T-helper 2 cell treated with Interferon-gamma antibody and Interleukin-4, amounts not matched to agents 100 ng/mL and 5 ng/mL, for 36 hours (primary cell): ENCODE results near the gene HS6ST1. TPM values are rescaled to one million over a fixed set of nuclear protein-coding genes. Genes with fewer than 3 reads are reported as not detected.
"Not testable (repeated sequence)": the region's sequence is repeated elsewhere in the genome, so short reads cannot be mapped to it uniquely, and the experiment has no call there.

Source experiments
- intact Hi-C: fragments of 100-400 bp; cut with micrococcal nuclease; formaldehyde crosslinking; loops from one replicate; pipeline ENCODE4 v1.15.1; 2023
- total RNA-seq: library from RNA; stranded (reverse); gene quantifications from 2 replicates; pipeline ENCODE4 v1.2.3, GENCODE V29; 2022

HS6ST1 gene
- total RNA-seq, 1 donor from 2014 or later: 14.7 TPM

DNA sequence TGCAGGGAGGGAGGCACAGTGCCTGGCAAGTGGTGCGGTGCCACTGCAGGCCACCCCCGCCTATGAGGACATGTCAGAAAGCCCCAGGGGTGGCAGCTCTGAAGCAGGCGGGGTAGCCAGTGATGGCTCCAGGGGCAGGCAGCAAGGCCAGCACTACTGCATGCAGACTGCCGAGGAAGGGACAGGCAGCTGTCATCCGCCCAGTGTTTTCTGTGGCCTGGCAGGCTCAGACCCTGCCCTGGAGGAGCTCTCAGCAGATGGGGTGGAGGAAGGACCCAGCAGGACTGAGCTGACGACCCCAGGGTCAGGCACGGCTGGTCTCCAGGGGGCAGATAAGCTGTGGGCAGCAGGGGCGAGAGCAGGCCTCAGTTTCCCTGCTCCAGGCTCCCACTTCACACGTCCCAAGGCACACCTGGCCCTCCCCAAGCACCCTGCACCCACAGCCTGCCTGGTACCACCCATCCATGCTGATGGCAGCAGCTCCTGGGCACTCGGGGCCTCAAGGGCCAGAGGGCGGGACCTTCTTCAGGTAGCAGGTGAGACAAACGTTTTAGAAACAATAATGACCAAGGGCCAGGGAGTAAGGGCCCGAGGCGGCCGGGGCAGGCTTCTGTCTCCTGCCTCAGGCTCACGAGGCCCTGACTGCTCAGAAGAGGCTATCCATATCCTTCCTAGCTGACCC lies 48.5 kb downstream of the HS6ST1 start:
- intact Hi-C loops: no loop called here

DNA sequence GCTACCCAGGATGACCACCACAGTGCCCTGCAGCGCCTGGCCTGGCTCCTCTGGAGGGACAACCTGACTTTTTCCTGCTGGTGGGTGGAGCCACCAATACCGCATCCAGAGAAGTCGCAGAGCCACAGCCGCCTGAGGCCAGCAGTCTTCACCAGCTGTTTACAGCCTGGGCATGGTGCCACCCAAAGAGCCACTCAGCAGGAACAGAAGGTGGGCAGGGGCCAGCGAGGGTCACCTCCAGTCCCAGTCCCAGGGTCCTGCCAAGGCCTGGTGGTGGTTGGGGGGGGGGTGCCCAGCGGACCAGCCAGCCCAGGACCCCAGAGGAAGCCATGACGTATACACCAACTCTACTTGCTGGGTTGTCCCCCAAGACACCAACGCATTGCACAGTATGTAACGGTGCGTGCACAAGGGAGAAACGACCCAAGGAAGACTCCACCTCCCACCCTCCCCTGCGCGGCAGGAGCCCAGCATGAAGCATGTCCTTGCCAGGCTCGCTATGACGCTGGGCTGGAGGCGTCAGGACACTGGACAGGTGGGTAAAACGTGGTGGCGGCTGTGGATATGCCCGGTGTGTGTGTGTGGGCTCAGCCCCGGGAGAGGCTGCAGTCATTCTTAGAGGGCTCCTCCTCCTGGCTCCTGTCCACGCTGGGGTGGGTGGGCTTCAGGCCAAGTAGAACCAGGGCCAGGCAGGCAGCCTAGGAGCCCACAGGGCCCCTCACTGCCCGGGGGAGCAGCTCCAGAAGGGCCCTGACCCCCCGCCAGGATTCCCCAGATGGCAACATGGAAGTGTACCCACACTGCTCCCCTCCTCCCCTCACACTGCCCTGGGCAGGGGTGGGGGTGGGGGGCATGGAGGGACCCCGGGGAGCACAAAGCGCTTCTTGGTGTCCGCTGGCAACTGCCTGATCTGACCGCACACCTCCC lies 49.3 kb downstream of the HS6ST1 start:
- intact Hi-C loops: no loop called here

DNA sequence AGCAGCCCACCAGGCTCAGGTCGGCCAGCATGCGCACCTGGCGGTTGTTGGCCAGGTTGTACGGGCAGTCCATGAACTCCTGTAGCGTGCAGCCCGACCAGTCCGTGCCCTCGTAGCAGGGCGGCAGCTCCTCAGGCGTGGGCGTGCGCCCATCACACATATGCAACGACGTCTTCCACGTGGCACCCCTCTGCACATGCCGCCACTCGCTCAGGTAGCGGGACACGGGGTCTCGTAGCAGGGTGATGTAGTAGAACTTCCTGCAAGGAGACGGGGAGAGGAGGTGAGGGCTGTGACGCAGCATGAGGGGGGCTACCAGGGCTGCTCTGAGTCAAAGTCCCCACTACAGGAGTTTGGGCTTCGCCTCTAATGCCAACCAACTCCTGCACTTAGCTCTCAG lies 50.1 kb downstream of the HS6ST1 start:
- intact Hi-C loops: not testable (repeated sequence)

DNA sequence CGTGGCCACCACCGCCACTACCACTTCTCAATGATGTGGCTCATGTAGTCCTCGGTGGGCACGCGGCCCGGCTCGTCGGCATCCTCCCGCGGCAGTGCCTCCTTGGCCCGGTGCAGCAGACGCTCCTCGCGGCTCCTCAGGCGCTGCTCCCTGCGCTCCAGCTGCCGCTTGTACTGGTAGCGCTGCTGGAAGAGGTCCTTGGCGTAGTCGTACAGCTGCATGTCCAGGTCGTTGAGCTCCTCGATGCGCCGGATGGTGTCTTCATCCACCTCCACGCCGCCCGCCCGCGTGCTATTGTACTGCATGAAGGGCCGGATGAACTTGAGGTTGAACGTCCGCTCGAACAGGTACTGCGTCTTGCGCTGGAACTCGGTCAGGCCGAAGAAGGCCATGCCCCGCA lies 50.5 kb downstream of the HS6ST1 start:
- intact Hi-C loops: not testable (repeated sequence)

DNA sequence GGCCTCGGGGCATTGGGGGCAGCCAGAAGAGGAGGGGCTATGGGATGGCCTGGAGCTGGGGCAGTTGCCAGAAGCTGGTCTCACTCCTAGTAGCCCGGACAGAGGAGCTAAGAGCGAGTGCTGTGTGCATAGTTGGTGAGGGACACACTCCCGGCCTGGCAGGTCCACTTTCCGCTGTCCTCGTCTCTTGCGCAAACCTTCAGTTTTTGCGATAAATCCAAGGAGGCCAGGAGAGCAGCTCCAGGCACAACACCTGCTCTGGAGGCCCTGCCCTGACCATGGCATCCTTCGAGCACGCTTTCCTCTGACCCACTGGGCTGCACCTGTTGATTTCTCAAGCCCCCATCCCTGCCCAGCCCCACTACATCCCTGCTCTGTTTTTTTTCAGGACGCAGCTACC lies 51.0 kb downstream of the HS6ST1 start:
- intact Hi-C loops: not testable (repeated sequence)

DNA sequence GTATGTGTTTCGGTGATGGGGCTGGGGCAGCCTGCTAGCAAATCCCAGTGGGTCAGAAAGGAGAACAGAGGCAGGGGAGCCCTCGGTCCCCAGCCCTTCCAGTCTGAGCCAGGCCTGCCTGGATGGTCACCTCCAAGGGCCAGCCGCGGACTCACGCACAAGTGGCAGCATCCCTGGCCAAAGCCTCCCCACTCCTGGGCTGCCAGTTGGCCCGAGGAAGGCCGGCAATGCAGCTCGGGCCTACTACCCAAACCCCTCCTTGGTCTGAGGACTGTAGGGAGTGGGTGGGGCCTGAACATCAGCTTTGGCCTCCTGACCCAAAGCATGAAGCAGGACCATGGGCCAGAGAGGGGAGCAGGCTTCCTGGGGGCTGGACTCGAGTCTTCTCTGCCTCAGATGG lies 51.5 kb downstream of the HS6ST1 start:
- intact Hi-C loops: not testable (repeated sequence)

DNA sequence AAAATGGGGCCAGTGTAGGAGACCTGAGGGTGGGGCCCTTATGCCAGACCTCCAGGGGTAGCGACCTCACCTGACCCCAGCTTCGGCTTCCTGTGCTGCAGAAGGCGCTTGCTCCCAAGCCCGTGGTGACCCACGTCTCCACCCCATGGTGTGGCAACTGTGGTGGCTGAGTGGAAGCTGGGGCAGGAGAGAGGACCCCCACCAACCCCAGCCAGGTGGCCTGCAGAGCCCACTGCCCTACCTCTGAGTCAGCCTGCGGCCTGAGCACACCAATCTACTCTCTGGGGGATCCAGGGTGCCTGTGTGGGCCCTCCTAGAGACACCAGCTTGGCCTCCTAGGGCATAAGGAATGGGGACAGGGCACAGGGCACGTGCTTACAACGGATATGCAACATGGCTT lies 52.2 kb downstream of the HS6ST1 start:
- intact Hi-C loops: not testable (repeated sequence)

DNA sequence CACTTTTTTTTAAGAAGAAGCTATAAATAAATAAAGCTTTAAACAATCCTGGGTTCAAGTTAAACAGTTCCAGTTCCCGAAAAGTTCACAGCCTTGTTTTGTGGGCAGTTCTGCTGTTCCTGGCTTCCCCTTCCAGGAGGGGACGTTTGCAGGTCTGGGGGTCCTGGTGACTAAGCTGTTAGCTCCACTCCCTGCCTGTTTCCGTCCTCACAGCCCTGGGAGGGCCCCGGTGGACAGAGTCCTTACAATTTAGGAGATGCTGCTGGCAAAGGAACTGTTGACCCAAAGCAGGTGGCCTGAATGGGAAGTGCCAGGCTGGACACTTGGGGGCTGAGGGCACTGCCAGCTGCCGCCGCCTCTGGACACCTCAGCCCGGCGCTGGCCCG lies 53.1 kb downstream of the HS6ST1 start:
- intact Hi-C loops: not testable (repeated sequence)

DNA sequence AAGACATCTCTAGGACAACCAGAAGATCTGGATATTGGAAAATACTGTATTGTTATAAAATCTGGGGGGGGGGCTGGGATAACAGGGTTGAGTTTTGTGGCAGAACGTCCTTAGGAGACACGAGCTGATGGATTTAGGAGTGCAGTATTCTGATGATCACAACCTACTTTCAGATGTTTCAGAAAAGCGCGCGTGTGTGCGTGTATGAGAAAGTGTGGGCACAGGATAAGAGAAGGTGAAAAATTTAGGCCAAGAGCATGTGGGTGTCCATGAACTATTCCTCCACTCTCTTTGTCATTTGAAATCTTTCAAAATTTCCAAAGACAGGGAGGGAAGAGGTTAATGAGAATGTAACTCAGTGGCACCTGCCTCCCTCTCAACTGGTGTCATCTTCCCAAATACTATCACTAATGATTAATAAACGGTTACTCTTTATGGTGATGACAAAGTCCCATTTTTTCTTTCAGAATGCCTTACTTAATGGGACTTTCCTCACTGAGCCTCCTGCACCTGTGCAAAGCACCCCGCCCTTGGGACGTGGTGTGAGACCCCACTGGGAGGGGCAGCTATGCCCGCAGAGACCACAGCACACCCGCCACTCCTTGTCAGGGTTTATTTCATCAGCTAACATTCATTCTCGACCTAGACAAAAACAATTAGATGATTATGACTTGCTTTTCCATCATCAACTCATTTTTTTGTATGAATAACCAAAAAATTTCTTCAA lies 53.6 kb downstream of the HS6ST1 start:
- intact Hi-C loops: no loop called here

DNA sequence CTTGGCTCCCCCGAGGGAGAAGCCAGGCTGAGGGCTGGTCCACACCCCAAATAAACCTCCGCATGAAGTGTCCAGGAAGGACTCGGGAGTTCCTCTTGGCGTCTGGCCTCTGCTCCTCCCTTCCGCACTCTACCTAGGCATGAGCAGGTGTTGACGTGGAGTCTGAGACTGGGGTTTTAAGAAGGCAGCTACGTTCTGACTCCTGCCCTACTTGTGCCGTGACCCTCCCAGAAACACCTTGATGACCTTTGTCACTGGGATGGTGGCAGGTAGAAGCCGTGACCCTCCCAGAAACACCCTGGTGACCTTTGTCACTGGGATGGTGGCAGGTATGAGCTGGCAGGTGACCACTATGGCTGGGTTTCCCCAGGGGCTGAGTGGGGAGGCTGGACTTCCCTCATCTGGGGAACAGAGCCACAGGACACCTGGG lies 54.8 kb downstream of the HS6ST1 start:
- intact Hi-C loops: no loop called here

DNA sequence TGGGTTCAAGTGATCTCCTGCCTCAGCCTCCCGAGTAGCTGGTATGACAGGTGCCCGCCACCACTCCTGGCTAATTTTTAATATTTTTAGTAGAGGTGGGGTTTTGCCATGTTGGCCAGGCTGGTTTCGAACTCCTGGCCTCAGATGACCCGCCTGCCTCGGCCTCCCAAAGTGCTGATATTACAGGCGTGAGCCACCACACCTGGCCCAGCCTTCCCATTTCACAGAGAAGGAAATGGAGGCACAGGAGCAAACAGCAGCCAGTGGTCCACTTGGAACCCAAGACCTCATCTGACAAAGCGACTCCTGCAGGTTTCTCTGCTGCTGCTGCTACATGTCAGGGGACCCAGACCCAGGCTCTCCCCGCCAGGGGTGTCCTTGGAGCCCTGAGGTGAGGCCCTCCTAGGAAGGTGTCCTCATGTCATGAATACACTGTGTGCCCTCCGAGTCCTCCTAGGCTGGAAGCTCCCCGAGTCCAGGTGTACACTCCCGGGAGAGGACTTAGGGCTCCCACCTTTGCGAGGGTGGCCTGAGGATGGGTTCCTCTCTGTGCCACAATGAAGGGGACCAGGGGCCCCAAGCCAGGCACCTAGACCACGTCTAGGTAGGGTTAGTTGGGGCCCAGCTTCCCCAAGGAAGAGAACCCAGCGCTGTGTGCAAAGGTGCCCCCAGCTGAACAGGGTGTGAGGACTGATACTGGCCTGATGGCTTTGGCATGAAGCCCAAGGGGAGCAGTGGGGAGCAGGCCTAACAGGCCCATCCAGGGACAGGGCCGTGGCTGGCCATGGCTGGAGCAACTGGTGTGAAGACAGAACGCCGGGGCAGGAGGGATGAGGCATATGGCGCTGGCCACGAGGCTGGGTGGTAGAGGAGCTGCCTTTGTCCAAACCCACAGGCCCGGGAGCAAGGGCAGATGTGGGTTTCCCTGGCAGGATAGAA lies 56.1 kb downstream of the HS6ST1 start:
- intact Hi-C loops: no loop called here

DNA sequence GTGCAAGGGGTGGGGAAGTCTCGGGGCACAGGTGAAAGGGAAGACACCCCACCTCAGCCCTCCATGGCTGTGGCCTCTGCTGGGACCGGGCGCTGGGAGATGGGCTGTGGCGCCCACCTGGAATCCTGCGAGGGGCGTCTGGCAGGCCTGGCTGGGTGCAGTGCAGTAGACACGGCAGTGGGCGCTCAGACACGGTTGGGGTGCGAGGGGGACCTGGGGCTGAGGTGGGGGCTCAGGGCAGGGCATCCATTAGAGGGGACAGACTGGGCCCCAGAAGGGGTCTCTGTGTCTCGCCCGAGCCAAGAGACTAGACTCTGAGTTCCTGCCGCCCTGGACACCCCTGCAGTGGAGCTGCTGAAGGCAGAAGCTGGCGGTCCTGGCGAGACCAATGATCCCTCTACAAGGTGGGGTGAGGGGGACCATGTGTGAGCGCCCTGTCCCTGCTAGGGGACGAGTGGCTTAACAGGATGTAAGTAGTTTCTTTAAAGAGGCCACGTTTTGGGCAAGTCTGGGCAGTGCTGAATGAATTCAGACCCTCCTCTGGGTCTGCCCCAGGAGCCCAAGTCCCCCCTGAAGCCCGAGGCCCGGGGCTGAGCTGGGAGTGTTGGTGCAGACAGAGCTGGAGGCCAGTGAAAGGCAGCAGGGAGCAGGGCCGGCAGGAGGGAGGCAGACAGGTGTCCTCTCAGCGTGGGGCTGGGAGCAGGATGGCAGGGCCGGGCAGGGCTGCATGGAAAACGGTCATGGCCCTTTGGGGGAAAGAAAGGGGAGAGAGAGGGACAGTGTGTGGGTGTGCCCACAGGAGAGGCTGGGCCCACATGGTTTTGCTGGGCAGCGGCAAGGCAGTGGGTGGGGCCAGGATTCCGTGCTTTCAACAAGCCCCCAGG lies 57.2 kb downstream of the HS6ST1 start:
- intact Hi-C loops: no loop called here

DNA sequence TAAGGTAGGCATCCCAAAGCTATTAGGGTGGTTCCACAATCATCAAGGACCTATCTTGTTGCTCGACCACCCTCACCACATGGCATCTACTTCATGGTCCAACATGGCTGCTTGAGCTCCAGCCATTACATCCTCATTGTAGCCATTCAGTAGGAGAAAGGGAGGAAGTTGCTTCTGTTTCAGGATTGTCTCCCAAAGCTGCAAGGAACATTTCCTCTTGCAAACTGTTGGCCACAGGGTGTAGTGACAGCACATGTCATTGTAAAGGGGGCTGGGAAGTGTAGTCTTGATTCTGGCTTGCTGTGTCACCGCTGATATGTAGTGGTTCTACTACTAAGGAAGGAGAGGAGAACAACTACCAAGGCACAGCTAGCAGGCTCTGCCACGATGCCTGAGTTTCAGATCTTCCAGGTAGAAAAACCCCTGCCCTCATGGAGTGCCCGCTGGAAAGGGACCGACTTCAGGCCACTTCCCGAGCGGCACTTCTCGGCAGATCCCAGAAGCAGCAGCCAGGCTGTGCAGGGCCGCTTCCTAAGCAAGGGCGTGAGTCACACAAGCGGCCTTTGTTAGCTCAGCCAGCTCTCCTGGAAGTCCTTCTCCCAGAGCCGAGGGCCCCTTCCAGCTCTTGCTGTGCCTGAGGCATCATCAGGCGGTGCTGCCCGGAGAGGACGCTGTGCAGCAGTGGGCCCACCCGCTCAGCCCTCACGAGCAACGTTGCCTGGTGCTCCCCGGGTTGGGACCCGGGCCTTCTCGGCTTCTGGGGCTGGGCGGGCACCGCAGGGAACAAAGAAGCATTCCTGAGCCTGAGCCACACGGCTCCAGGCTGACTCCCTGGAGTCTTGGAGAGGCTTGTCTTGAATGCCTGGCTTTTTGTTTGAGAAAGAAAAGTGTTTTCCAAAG lies 58.2 kb downstream of the HS6ST1 start:
- intact Hi-C loops: no loop called here

DNA sequence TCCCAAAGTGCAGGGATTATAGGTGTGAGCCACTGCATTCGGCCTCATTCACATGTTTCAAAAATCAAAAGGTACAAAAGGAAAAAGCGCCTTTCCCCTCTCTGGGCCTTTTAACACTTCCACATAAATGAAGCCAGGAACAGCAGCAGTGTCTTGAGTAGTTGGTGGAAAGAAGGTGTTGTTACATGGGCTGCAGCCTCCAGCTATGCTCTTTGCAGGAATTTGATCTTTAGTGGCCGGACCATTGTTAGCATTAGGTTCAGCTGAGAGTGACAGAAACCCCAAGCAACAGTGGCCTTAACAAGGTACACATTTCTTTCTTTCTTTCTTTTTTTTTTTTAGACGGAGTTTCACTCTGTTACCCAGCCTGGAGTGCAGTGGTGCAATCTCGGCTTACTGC lies 59.1 kb downstream of the HS6ST1 start:
- intact Hi-C loops: no loop called here

DNA sequence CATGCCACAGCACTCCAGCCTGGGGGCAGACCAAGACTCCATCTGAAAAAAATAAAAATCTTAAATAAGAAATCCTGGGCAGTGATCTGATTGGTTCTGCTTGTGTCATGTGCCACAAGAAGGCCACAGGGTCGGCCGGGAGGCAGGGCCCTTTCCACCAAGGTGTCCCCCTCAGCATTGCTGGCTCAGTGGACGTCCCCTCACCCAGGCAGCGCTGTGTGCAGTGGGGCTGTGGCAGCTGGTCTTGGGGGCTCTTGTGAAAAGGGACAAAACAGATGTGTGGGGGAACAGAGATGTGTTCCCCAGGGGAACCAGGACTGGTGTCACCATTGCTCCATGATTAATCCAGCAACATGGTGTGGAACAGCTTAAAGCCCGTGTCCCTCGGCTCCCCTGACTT lies 60.5 kb downstream of the HS6ST1 start:
- intact Hi-C loops: no loop called here

DNA sequence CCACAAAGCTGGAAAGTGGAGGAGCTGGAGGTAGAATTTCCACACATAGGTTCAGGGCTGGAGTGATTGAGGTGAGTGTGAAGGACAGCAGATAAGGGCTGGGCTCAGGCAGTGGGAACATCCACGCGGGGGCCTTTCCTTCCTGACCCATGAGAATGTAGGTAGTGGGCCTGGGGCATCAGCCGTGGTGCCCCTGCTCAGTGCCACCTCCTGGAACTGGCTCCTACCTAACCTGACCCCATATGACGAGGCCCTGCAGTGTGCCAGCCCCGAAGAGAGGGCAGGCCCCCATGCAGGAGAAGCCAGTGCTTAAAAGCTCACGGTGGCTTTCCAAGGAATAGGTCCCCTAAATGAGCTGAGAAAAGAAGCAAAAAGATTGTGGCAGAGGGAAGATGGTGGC lies 66.2 kb downstream of the HS6ST1 start:
- intact Hi-C loops: no loop called here

DNA sequence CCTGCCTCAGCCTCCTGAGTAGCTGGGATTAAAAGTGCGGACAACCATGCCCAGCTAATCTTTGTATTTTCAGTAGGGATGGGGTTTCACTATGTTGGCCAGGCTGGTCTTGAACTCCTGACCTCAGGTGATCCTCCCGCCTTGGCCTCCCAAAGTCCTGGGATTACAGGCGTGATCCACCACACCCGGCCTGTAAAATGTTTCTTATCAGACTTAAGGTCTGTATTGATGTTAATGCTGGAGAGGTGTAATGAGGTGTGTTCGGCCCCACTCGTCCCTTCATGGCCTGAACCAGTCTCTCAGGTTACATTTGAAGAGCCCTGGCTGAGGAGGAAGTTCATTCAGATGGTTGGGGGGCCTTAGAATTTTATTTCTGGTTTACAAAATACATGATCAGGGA lies 66.6 kb downstream of the HS6ST1 start:
- intact Hi-C loops: not testable (repeated sequence)

DNA sequence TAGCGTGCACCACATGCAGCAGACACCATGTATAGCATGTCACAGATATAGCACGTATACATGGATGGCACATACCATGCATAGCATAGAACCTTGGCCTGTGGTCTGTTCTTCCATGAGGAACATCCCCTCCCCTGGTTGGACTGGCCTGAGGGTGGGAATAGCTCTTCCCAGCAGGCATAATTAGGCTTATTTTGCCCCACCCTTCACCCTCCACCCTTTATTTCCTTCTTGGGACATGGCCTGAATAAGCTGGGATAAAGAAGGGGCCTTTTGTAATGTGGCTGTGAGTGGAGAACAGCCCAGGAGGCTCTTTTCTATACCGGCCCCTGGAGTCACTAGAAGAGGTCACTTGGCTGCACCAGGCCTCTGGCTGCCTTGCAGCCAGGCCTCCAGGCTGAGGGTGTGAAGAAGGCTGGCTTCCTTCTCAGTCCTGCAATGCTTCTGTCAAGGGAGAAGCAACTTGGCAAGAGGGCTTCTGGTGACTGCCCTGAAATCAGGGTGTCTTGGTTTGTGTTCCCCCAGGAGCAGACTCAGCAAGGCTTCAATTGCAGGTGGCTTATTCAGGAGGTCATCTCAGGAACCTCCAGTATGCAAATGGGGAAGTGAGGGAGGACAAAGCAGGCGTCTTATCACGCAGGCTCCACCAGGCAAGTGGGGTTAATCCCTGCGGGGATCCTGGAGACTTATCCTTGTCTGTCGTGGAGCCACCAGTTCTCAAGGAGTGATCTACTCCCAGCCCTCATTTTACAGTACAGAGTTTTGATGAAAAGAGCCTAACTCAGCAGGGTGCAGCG lies 68.2 kb downstream of the HS6ST1 start:
- intact Hi-C loops: no loop called here
